ENCODE results near the gene BTBD9.

GRCh38 chr6:38262609-38263008 is 377.1 kb downstream of the BTBD9 start:
- TF ChIP-seq CTCF (IDR thresholded peaks at IDR 0.05; ENCODE audit: insufficient read depth, low read depth, low read length) (no peak), EZH2 (IDR thresholded peaks at IDR 0.05; ENCODE audit: insufficient read depth, low read length) (no peak)
